ENCODE measurements around the gene ABCC10.

- no peak for TF ChIP-seq CTCF (IDR thresholded peaks at IDR 0.05)
- TF ChIP-seq POLR2AphosphoS5 (IDR thresholded peaks at IDR 0.05), result no peak
These were observed 24.0 kb downstream of the ABCC10 start for GRCh38 chr6:43451348-43451747.
